HG02678 (cell line): ENCODE results near the gene CDHR2.

Experiments used
- ATAC-seq: cut with Tn5 transposase; IDR thresholded peaks from one replicate; pipeline ENCODE4 v1.9.1; 2021; ENCODE audit warnings: mild to moderate bottlenecking, moderate library complexity; ENCODE audit not compliant: unreplicated experiment

The CDHR2 gene

GRCh38 chr5:176636426-176636825 lies 87.3 kb downstream of the CDHR2 start:
- ATAC-seq = no peak

- no peak for ATAC-seq
These were observed 88.4 kb downstream of the CDHR2 start for GRCh38 chr5:176637556-176637955.

GRCh38 chr5:176638437-176638836 lies 89.3 kb downstream of the CDHR2 start:
- no peak for ATAC-seq

GRCh38 chr5:176639208-176639607 lies 90.1 kb downstream of the CDHR2 start:
- ATAC-seq = no peak

- ATAC-seq = no peak
These were observed 90.8 kb downstream of the CDHR2 start for GRCh38 chr5:176639981-176640380.

GRCh38 chr5:176640616-176641015 lies 91.5 kb downstream of the CDHR2 start:
- ATAC-seq = no peak

- ATAC-seq = no peak
These were observed 93.7 kb downstream of the CDHR2 start for GRCh38 chr5:176642675-176643490.

- ATAC-seq = no peak
These were observed 94.5 kb downstream of the CDHR2 start for GRCh38 chr5:176643491-176644219.

- ATAC-seq = no peak
These were observed 95.2 kb downstream of the CDHR2 start for GRCh38 chr5:176644294-176644693.

GRCh38 chr5:176644878-176645670 lies 95.9 kb downstream of the CDHR2 start:
- ATAC-seq = no peak
